Measurements from ENCODE around the gene SHQ1. TPM values are rescaled to one million over a fixed set of nuclear protein-coding genes. Genes with fewer than 3 reads are reported as not detected.

The SHQ1 gene
- polyA plus RNA-seq: 15.4 TPM
- long read RNA-seq, donor 1, partial matches to known transcripts: 0 of 3 reads
- long read RNA-seq, donor 1, other reads (novel, unspliced or antisense): 0 of 3 reads
- long read RNA-seq, donor 2, partial matches to known transcripts: 0 of 2 reads
- long read RNA-seq, donor 2, other reads (novel, unspliced or antisense): 0 of 2 reads
- long read RNA-seq, donor 3: 0 reads
- long read RNA-seq, donor 4: 0 reads
- long read RNA-seq, donor 5, partial matches to known transcripts: 0 of 3 reads
- long read RNA-seq, donor 5, other reads (novel, unspliced or antisense): 0 of 3 reads
- long read RNA-seq, donor 6, partial matches to known transcripts: 0 of 2 reads
- long read RNA-seq, donor 6, other reads (novel, unspliced or antisense): 0 of 2 reads
- long read RNA-seq, donor 7, partial matches to known transcripts: 0 of 2 reads
- long read RNA-seq, donor 7, other reads (novel, unspliced or antisense): 0 of 2 reads
- long read RNA-seq, donor 8, transcript SHQ1-201 (11 exons, 2,879 nt): major isoform, 6 of 6 reads
- long read RNA-seq, donor 8, partial matches to known transcripts: 0 of 6 reads
- long read RNA-seq, donor 8, other reads (novel, unspliced or antisense): 0 of 6 reads
- long read RNA-seq, donor 9, partial matches to known transcripts: 0 of 3 reads
- long read RNA-seq, donor 9, other reads (novel, unspliced or antisense): 0 of 3 reads
- long read RNA-seq, donor 10, transcript SHQ1-201 (11 exons, 2,879 nt): major isoform, 8 of 8 reads
- long read RNA-seq, donor 10, partial matches to known transcripts: 0 of 8 reads
- long read RNA-seq, donor 10, other reads (novel, unspliced or antisense): 0 of 8 reads
- long read RNA-seq, donor 11, transcript SHQ1-201 (11 exons, 2,879 nt): major isoform, 5 of 11 reads
- long read RNA-seq, donor 11, partial matches to known transcripts: 6 of 11 reads
- long read RNA-seq, donor 11, other reads (novel, unspliced or antisense): 0 of 11 reads

DNA sequence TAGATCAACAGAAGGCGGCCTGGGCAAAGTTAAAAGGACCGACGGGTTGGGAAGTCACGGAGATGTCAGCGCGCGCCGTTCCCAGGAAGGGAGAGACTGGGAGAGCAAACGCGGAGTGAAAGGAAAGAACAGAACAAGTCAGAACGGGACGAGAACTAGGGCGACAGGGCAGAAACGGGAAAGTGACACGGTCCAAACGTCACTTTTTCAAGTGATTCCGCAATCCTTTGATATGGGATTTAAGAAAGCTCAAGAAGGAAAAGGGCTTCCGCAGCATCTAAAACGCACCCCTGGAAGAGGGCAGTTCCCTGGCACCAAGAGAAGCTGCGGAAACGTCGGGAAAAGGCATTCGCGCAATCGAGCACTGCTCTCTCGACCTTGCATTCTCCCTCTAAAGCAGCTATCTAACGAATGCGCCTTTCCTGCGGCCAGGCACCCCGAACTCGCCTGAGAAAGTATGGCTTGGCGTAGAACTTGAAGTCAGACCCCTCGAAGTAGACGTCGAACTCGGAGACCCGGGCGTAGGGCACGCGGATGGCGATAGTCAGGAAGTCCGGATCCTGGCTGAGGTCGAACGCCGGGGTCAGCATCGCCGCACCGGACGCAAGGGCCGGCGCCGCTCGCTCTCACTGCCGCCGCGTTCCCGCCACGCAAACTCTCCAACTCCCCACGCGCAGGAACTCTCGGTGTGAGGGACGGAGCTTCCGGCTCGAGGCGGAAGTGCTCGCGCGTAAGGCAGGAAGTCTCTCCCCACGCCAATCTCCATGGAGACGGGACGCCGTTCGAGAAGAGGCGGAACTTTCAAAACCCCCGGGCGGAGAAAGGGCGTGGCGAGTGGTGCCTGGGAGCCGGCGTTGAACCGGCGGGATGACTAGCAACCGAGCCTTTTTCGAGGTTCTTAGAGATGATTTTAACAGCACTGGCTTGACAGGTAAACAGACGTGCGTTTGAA, at the start of gene SHQ1:
Gene SHQ1, minus strand, starts transcription at position 695 of the 952 bp plus-strand sequence. Its CDS starts 105 bp downstream, at position 590.
- Histone ChIP-seq H3K27ac (ENCODE audit: low read length) (peak within 1 kb of the TSS; percentile 70), H3K9me3 (ENCODE audit: control insufficient read depth, low read depth, low read length) (no peaks in the 10 kb centered on the region), H3K4me1 (ENCODE audit: control insufficient read depth, insufficient read depth, low read length) (peaks cover 22% of the 10 kb centered on the region), H3K36me3 (ENCODE audit: control insufficient read depth, insufficient read depth, low read length) (no peaks in the 10 kb centered on the region), H3K4me3 (ENCODE audit: low read length) (peak within 1 kb of the TSS; percentile 97), H3K27me3 (ENCODE audit: control insufficient read depth, insufficient read depth, low read length) (no peaks in the 10 kb centered on the region)
- peak; percentile 94 to 95 for DNase-seq
- 0% methylated on average over 9 of the region's 86 CpGs for WGBS (ENCODE audit: insufficient coverage, low lambda C conversion rate)

GRCh38 chr3:72897758-72898007, 49.4 kb upstream of the SHQ1 start:
- Histone ChIP-seq H3K27me3 (ENCODE audit: control insufficient read depth, insufficient read depth, low read length) (no peaks in the 10 kb centered on the region), H3K27ac (ENCODE audit: low read length) (no peak overlapping the region), H3K9me3 (ENCODE audit: control insufficient read depth, low read depth, low read length) (no peaks in the 10 kb centered on the region), H3K4me1 (ENCODE audit: control insufficient read depth, insufficient read depth, low read length) (peaks cover 8% of the 10 kb centered on the region), H3K36me3 (ENCODE audit: control insufficient read depth, insufficient read depth, low read length) (no peaks in the 10 kb centered on the region), H3K4me3 (ENCODE audit: low read length) (no peak overlapping the region)
- no peak for DNase-seq

- WGBS (ENCODE audit: insufficient coverage, low lambda C conversion rate): no CpG with 5 or more reads among the region's 4 CpGs
- no peak overlapping the region for H3K4me3 ChIP-seq (ENCODE audit: low read length)
- no peaks in the 10 kb centered on the region for H3K27me3 ChIP-seq (ENCODE audit: control insufficient read depth, insufficient read depth, low read length)
- H3K9me3 ChIP-seq (ENCODE audit: control insufficient read depth, low read depth, low read length): no peaks in the 10 kb centered on the region
- H3K36me3 ChIP-seq (ENCODE audit: control insufficient read depth, insufficient read depth, low read length): no peaks in the 10 kb centered on the region
- peak in 1 of 2 donors; percentile 53 for DNase-seq
- H3K4me1 ChIP-seq (ENCODE audit: control insufficient read depth, insufficient read depth, low read length): peaks cover 12% of the 10 kb centered on the region
- H3K27ac ChIP-seq (ENCODE audit: low read length): no peak overlapping the region
Measured at GRCh38 chr3:72896996-72897757, 48.9 kb upstream of the SHQ1 start.

DNA sequence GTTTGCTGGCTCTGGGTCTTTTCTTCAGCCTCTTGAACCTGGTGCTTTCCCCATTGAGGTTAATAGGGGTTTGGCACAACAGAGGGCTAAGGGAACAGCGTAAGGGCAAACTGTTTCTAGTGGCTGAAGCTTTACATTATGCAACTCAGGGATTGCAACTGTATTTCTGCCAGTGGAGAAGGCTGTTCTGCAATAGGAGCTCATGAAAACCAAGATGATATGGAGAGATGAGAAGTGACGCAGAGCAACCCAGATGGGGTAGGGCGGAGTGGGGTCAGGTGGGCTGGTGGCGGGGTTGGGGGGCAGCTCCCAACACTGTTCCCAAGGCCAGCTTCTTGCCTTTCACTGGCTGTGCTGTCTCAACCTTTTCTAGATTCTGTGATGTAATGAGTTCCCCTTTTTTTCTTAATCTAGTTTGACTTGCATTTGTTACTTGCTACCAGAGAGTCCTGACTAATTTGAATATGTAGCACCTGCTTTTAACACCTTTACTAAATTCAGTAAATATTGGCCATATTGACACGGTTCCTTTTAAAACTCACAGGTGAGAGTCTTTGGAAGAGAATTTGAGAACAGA, 46.8 kb upstream of the SHQ1 start:
- H3K27ac ChIP-seq (ENCODE audit: low read length): no peak overlapping the region

DNA sequence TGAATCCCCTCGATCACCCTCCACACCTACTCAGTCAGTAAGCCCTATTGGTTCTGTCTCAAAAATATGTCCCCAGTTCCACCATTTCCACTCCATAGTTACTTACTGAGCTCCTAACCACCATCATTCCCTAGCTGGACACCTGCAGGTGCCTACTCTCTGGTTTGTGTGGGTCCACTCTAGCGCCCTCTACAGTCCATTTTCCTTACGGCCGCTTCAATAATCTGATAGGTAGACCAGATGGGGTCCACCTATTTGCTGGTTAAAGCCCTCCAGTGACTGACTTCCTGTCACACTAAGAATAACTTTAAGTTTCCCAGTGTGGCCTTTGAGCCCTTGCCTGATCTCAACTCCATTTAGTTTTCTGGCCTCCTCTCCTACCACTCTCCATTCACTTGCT, 44.6 kb upstream of the SHQ1 start:
- WGBS (ENCODE audit: insufficient coverage, low lambda C conversion rate): no CpG with 5 or more reads among the region's 4 CpGs
- no peaks in the 10 kb centered on the region for H3K9me3 ChIP-seq (ENCODE audit: control insufficient read depth, low read depth, low read length)
- peaks cover 18% of the 10 kb centered on the region for H3K4me1 ChIP-seq (ENCODE audit: control insufficient read depth, insufficient read depth, low read length)
- no peak overlapping the region for H3K4me3 ChIP-seq (ENCODE audit: low read length)
- H3K36me3 ChIP-seq (ENCODE audit: control insufficient read depth, insufficient read depth, low read length): no peaks in the 10 kb centered on the region
- DNase-seq: no peak
- no peak overlapping the region for H3K27ac ChIP-seq (ENCODE audit: low read length)
- H3K27me3 ChIP-seq (ENCODE audit: control insufficient read depth, insufficient read depth, low read length): no peaks in the 10 kb centered on the region

More for the DNA sequence above, 46.8 kb upstream of the SHQ1 start:
- 57% methylated on average over 1 of the region's 5 CpGs for WGBS (ENCODE audit: insufficient coverage, low lambda C conversion rate)
- Histone ChIP-seq H3K36me3 (ENCODE audit: control insufficient read depth, insufficient read depth, low read length) (no peaks in the 10 kb centered on the region), H3K4me3 (ENCODE audit: low read length) (no peak overlapping the region), H3K27me3 (ENCODE audit: control insufficient read depth, insufficient read depth, low read length) (no peaks in the 10 kb centered on the region), H3K4me1 (ENCODE audit: control insufficient read depth, insufficient read depth, low read length) (peaks cover 12% of the 10 kb centered on the region), H3K9me3 (ENCODE audit: control insufficient read depth, low read depth, low read length) (no peaks in the 10 kb centered on the region)
- no peak for DNase-seq

GRCh38 chr3:72892081-72892775, 44.0 kb upstream of the SHQ1 start:
- Histone ChIP-seq H3K27ac (ENCODE audit: low read length) (no peak overlapping the region), H3K9me3 (ENCODE audit: control insufficient read depth, low read depth, low read length) (no peaks in the 10 kb centered on the region), H3K27me3 (ENCODE audit: control insufficient read depth, insufficient read depth, low read length) (no peaks in the 10 kb centered on the region), H3K36me3 (ENCODE audit: control insufficient read depth, insufficient read depth, low read length) (no peaks in the 10 kb centered on the region), H3K4me3 (ENCODE audit: low read length) (no peak overlapping the region), H3K4me1 (ENCODE audit: control insufficient read depth, insufficient read depth, low read length) (peaks cover 18% of the 10 kb centered on the region)
- no CpG with 5 or more reads among the region's 4 CpGs for WGBS (ENCODE audit: insufficient coverage, low lambda C conversion rate)
- DNase-seq: peak; percentile 37 to 57

- H3K4me3 ChIP-seq (ENCODE audit: low read length): no peak overlapping the region
- 67% methylated on average over 2 of the region's 8 CpGs for WGBS (ENCODE audit: insufficient coverage, low lambda C conversion rate)
- peaks cover 12% of the 10 kb centered on the region for H3K4me1 ChIP-seq (ENCODE audit: control insufficient read depth, insufficient read depth, low read length)
- DNase-seq: peak in 1 of 2 donors; percentile 25
- no peaks in the 10 kb centered on the region for H3K36me3 ChIP-seq (ENCODE audit: control insufficient read depth, insufficient read depth, low read length)
- no peaks in the 10 kb centered on the region for H3K9me3 ChIP-seq (ENCODE audit: control insufficient read depth, low read depth, low read length)
- no peak overlapping the region for H3K27ac ChIP-seq (ENCODE audit: low read length)
- no peaks in the 10 kb centered on the region for H3K27me3 ChIP-seq (ENCODE audit: control insufficient read depth, insufficient read depth, low read length)
Measured at GRCh38 chr3:72891053-72891855, 43.0 kb upstream of the SHQ1 start.

GRCh38 chr3:72890166-72890925, 42.1 kb upstream of the SHQ1 start:
- peaks cover 2% of the 10 kb centered on the region for H3K27me3 ChIP-seq (ENCODE audit: control insufficient read depth, insufficient read depth, low read length)
- 100% methylated on average over 1 of the region's 10 CpGs for WGBS (ENCODE audit: insufficient coverage, low lambda C conversion rate)
- peak in 1 of 2 donors; percentile 8 for DNase-seq
- peaks cover 12% of the 10 kb centered on the region for H3K4me1 ChIP-seq (ENCODE audit: control insufficient read depth, insufficient read depth, low read length)
- no peaks in the 10 kb centered on the region for H3K36me3 ChIP-seq (ENCODE audit: control insufficient read depth, insufficient read depth, low read length)
- H3K9me3 ChIP-seq (ENCODE audit: control insufficient read depth, low read depth, low read length): no peaks in the 10 kb centered on the region
- no peak overlapping the region for H3K27ac ChIP-seq (ENCODE audit: low read length)
- H3K4me3 ChIP-seq (ENCODE audit: low read length): no peak overlapping the region

All from large intestine (tissue), 12 donors.